HG02588 (cell line): ENCODE results near the gene NPLOC4.
"Not testable (repeated sequence)": the region's sequence is repeated elsewhere in the genome, so short reads cannot be mapped to it uniquely, and the experiment has no call there.

Experiments used
- ATAC-seq: cut with Tn5 transposase; IDR thresholded peaks from one replicate; pipeline ENCODE4 v1.9.1; 2021; ENCODE audit warnings: mild to moderate bottlenecking, moderate library complexity; ENCODE audit not compliant: unreplicated experiment

Gene NPLOC4

DNA sequence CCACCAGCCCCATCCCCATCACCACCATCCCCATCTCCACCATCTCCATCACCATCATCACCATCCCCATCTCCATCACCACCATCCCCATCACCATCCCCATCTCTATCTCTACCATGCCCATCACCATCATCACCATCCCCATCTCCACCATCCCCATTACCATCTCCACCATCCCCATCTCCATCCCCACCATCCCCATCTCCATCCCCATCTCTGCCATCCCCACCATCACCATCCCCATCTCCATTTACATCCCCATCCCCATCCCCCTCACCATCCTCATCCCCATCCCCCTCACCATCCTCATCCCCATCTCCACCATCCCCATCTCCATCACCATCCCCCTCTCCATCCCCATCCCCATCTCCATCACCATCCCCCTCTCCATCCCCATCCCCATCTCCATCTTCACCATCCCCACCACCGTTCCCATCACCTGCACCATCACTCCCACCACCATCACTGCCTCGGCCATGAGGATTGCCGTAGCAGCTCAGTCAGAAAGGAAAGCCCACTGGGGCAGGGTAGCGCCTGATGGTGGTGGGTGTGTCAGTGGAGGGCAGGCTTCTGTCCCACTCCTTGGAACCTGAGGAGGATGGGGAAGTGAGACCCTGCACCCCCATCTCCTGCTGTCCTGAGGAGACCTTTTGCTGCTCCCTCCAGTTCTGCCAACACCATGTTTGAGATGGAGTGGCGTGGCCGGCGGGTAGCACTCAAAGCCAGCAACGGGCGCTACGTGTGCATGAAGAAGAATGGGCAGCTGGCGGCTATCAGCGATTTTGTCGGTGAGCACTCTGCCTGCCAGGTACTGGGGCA is 101.2 kb downstream of the NPLOC4 start:
- ATAC-seq, result no peak

DNA sequence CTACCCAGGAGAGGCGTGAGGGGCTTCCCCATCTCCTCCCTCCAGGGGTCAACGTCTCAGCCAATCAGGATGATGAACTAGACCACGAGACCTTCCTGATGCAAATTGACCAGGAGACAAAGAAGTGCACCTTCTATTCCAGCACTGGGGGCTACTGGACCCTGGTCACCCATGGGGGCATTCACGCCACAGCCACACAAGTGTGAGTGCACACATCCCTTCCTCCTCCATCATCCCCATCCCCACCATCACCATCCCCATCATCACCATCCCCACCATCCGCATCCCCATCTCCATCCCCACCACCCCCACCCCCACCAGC is 101.9 kb downstream of the NPLOC4 start:
- no peak for ATAC-seq

DNA sequence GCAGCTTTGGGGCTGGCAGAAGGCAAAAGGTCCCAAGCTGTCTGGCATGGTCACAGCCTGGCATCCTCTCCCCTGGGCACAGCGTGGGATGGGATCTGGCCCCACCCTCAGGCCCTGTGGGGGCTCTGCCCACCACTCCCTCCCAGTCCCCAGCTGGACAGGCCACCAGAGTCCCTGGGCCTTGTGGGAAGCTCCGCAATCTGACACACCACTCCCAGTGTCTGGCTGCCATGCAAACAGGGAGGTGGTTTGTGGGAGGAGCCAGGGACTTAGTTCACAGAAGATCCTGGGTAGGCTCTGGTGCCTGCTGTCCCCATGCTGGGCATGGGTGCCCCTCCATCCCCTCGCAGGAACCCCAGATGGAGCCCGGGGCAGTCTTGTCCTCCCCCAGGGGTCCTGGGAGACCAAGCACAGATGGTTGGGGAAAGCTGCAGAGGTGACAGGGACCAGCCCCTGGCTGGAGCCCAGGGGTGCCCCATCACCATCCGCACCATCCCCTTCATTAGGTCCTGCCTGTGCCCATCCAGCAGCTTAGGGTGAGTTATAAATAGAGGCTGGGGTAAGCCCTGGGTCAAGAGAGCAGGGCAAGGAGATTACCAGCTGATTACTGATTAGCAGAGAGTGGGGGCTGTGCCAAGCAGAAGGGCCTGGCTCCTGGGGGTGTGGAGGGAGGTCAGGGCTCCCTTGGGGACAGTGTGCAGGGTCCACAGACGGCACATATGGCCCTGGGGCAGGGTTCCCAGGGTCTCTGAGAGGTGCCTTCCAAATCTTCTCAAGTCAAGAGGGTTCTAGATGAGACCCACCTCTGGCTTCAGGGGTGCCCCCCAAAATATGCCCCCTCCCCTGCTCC is 102.5 kb downstream of the NPLOC4 start:
- ATAC-seq, result no peak

DNA sequence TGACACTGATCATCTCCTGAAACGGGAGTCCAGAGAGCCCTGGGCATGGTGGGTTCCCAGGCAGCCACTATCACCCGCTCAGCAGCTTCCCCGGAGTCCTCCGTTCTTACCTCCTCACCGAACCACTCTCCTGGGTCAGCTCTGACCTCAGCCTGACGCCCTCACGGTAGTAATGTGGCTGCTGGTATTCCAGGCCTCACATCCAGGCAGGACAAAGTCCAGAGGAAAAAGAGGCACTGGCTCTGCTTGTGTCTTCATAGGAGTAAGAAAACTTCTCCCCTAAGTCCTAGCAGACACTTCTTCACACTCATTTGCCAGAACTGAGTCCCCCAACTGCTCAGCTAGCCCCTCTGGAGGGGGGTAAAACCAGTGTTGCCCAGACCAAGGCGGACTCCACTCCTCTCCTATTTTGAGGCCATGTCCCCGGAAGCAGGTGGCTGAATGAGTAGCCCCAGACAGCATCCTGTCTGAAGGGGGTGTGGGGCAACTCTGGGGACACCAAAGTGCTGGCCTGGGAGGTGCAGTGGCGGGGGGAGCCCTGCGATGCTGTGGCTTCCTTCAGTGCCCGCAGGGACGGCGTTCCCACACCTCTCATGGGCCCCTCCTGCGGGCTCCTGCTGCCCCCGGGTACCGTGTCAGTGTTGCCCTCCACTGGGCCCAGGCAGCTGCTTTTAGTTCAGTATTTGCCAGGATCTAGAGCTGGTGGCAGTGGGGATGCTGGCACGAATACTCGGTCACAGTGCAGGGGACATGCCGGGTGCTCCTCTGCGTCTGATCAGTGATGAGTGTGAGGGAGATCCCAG is 103.4 kb downstream of the NPLOC4 start:
- no peak for ATAC-seq

DNA sequence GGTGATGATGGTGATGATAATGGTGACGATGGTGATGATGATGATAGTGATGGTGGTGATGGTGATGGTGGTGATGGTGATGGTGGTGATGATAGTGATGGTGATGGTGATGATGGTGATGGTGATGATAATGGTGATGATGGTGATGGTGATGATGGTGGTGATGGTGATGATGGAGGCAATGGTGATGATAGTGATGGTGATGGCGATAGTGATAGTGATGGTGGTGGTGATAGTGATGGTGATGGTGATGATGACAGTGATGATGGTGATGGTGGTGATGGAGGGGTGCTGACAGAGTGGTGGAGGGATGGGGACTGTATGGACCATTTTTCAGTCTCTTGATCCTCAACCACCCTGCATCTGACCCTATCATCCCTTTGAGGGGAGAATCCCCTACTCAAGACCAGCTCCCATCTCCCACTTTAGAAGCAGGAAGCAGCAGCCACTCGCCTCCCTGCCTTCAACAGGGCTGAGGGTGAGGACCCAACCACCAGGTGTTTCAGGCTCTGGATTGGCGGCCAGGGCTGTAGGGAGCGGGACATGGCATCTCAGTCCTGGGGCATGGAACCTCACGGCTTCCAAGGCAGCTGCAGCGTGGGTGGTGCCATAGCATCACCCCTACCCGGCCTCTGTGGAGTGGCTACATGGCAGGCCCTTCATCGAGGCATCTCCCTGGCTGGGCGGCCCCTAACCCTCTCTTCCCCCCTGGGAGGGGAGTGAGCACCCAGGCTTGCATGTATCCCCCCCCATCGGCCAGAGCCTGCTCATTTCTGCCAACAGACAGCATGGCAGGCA is 104.2 kb downstream of the NPLOC4 start:
- ATAC-seq, result no peak

DNA sequence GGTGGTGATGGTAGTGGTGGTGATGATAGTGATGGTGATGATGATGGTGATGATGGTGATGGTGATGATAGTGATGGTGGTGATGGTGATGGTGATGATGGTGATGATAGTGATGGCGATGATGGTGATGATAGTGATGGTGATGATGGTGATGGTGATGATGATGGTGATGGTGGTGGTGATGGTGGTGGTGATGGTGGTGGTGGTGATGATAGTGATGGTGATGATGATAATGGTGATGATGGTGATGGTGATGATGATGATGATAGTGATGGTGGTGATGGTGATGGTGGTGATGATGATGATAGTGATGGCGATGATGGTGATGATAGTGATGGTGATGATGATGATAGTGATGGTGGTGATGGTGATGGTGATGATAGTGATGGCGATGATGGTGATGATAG is 104.9 kb downstream of the NPLOC4 start:
- not testable (repeated sequence) for ATAC-seq

DNA sequence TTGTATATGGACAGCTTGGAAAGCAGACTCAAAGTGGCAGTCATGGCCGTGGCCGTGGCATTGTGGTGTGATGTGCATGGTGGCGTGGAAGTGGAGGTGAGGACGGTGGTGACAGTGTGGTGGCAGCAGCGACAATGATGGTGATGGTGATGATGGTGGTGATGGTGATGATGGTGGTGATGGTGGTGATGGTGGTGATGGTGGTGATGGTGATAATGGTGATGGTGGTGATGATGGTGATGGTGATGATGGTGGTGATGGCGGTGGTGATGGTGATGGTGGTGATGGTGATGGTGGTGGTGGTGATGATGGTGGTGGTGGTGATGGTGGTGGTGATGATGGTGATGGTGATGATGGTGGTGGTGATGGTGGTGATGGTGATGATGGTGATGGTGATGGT is 105.9 kb downstream of the NPLOC4 start:
- ATAC-seq, result not testable (repeated sequence)

DNA sequence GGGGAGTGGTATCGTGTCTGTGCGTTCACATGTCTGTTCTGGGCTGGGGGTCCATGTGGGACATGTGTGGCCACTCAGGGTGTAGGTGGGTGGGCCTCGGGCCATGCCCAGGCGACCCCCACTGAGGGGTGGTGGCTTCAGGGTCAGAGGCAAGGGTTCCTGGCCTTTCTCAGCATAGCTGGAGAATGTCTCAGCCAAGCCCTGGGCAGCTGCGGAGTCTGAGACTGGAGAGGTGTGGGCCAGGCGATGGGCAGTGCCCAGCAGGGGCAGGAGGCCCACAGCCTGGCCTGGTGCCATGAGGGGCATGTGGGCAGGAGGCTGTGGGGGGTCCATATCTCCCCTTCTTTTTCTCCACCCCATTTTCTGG is 107.5 kb downstream of the NPLOC4 start:
- ATAC-seq, result no peak

DNA sequence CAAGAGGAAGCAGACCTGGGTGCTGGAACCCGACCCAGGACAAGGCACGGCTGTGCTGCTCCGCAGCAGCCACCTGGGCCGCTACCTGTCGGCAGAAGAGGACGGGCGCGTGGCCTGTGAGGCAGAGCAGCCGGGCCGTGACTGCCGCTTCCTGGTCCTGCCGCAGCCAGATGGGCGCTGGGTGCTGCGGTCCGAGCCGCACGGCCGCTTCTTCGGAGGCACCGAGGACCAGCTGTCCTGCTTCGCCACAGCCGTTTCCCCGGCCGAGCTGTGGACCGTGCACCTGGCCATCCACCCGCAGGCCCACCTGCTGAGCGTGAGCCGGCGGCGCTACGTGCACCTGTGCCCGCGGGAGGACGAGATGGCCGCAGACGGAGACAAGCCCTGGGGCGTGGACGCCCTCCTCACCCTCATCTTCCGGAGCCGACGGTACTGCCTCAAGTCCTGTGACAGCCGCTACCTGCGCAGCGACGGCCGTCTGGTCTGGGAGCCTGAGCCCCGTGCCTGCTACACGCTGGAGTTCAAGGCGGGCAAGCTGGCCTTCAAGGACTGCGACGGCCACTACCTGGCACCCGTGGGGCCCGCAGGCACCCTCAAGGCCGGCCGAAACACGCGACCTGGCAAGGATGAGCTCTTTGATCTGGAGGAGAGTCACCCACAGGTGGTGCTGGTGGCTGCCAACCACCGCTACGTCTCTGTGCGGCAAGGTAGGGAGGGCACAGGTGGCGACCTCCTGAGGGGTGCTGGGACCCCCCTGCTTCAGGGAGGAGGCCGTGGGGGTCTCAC is 108.1 kb downstream of the NPLOC4 start:
- no peak for ATAC-seq

DNA sequence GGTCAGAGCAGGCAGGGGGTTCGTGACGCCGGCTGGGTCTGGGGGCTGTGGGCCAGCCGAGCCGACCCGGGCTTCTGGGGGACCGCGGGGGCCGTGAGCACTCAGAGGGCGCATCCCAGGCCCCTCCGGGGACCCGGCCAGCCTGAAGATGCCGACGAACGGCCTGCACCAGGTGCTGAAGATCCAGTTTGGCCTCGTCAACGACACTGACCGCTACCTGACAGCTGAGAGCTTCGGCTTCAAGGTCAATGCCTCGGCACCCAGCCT is 108.6 kb downstream of the NPLOC4 start:
- ATAC-seq, result no peak

DNA sequence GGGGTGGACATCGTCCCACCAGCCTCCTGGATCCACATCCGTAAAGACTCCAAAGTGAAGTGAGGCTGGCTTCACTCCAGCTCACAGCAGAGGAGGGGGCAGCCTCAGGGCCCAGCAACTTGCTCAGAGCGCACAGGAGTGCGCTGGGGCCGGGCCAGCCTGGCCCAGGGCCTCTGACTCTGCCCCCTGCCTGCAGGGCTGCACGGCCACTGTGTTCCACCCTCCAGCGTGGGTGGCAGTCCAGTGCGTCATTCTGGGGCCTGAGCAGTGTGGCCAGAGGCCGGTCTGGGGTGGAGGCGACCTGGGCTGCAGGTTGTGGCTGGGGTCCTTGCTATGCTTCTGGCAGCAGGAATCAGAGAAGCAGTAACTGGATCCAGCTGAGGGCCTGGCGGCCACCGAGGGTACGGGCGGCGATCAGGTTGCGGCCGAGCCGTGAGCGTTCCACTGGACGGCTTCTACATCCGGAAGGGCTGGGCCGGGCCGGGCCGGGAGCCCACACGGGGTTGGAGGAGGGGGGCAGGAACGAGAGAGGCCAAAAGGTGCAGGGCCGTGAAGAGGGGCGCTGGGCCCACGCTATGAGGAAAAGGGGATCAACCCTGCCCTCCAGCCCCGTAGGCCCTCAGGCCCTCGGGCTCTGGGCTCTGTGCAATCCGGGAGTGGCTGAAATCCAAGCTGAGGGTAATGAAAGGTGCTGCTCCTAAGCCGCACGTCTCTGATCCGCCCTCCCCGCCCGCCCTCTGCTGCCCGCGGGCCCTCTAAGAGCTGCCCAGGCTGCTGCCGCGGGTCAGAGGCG is 109.1 kb downstream of the NPLOC4 start, which contains the start of gene FSCN2:
Gene FSCN2, plus strand, starts transcription at position 787 of the 793 bp plus-strand sequence. CDS start 155 bp downstream, outside the sequence.
- ATAC-seq, result no peak

DNA sequence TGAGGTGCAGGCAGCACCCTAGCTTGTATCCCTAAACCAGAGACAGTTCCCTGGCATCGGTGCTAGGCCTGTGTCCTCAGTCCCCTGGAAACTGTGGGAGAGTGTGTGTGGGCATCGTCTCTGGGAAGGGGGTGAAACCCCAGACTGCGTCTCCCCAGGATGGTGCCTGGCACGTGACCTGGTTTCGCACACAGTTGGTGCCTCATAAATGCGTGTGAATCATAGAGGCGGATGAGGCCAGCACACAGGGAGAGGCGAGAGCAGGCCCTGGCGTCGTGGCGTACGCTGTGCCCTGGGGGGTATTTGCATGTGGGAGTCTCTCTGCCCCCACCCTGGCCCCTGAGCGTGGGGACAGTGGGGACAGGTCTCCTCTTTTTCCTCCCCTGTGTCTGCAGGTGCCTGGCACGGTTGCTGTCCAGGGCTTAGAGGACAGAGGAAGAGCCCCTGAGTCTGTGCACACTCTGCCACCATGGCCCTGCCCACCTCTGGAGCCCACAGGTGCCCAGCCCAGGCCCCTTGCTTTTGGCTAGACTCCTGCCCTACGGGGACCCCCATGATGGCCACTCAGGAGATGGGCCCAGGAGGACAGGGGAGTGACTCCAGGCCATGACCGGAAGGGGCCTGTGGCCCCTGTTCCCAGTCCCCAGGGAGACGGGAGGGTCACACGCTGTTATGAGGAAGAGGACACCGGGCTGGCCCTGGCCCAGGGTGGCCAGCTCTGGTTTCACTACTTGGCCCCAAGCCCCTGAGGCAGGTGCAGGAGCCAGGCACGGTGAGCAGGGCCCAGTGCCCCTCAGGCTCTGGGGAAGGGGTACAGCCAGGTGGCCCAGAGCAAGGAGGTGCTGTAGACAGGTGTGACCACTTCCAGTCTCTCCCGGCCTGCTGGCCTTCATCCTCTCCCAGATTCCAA is 110.0 kb downstream of the NPLOC4 start:
- no peak for ATAC-seq

DNA sequence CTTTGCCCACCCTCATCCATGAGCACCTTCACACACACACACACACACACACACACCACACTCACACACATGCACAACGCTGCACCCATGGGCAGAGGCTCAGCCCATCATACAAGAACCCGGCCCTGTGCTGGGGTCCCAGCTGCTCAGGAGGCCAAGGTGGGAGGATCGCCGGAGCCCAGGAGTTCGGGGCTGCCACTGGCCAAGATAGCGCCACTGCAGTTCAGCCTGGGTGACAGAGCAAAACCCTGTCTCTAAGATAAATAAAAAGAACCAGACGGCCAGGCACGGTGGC is 112.1 kb downstream of the NPLOC4 start:
- no peak for ATAC-seq

DNA sequence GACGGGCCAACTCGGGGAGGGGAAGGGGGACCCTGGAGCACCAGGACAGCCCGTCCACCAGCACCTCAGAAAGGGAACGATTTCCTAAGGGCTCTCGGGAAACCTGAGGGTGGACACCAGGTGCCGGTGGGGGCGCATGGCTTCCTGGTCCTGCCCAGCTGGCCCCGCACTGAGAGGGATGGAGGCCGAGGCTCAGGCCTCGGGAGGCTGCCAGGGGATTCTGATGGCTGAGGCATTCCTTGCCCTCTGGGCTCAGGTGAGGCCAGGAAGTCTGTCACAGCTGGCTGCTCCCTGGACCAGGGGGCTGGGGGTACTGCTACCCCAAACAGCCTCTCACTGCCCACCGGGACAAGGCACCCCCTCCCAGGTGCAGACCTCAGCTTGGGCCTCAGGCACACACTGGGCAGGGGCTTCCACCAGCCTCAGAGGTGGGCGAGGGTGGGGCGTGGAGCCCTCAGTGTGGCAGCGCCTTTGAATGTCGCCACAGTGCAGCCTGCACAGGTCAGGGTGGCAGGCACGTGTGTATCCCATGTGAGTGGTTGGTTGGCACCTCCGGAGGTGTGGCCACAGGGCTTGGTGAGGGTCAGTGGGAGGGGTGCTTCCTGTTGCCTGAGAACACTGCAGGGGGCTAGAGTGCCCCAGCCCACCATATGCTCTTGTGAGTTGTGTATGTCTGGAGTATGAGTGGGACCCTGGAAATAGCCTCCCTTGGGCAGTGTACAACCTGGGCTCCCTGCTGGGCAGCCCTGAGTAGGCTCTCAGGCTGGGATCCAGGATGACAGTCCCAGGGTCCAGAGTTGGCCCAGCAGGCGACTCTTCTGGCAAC is 112.7 kb downstream of the NPLOC4 start:
- no peak for ATAC-seq

DNA sequence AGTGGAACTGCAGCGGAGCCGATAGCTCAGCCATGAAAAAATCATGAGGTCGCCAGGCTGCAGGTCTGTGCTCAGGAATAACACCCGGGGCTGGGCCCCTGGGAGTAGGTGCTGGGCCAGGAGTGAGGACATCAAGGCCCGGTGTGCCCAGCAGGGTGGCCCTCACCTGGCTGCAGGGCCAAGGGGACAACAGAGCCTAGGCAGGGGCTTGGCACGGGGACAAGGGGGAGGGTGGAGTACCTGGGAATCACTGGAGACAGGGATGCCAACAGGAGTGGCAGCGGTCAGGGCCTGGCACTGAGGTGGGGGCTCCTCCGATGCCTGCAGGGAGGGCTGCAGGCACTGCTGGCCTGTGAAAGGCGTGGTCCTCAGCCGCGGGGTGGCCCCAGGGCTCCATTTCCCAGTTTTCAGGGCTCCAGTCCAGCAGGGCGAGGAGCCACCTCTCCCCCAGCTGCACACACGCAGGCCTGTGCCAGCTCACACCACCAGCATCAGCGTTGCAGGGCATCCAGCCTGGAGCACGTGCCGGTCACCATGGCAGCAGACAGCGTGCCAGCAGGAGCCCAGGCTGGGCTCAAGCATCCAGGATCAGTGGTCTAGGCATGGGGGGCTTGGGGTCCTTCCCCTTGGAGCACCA is 113.4 kb downstream of the NPLOC4 start:
- no peak for ATAC-seq

DNA sequence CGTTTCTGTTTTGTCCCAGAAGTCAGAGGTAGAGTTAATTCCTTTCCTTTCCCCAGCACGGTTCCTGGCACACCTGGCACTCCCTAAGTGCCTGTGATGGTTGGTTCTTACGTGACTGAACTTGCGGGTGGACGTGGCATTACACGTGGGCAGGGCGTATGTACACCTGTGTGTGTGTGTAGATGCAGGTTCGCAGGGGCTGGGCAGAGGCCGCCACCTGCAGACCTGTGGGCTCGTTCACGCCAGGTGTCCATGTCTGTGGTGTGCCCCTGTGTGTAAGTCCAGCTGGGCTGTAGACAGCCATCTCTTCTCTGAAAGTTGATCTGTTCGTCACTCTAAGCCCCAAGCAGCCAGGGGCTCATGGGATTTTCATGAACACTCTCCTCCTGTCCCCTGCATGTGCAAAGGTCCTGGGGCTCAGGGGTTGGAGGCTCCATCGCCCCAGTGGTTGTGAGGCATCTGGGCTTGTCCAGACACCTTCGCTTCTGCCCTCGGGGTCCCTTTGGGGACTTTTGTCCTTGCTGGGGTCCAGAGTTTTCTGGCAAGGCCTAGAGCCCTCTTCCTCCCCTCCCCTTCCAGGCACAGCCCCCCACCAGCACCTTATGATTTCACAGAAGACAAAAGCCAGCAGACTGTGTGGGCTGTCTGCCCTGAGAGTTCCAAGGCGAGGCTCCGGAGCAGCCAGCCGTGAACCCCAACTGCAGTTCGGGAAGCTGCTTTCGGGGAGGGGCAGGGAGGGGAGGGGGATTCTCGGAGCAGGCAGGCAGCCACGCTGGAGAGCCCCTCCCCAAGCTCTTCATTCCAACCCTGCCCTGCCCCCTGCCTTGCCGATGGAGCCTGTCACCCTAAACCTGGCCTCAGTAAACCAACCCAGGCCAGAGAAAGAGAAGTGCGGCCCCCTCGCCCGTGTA is 114.2 kb downstream of the NPLOC4 start:
- ATAC-seq, result no peak
